CD4-positive, alpha-beta T cell (primary cell): Measurements from ENCODE around the gene POU2F2. TPM values are rescaled to one million over a fixed set of nuclear protein-coding genes. Genes with fewer than 3 reads are reported as not detected.

Source experiments
- ATAC-seq: fragments of 200-7000 bp; cut with Tn5 transposase; one replicate; pipeline ENCODE4 v1.10.0; 2022; ENCODE audit warnings: mild to moderate bottlenecking; ENCODE audit not compliant: poor library complexity
- CTCF ChIA-PET: fragments of 350-600 bp; sonication (Branson Sonifier 250); formaldehyde crosslinking; loops from one replicate; lab custom pipeline; 2021; ENCODE audit warnings: antibody characterized with exemption, inconsistent platforms; lab: Charles Lee
- POLR2A ChIA-PET: fragments of 350-600 bp; sonication (Branson Sonifier 250); formaldehyde crosslinking; loops from one replicate; lab custom pipeline; 2021; ENCODE audit warnings: antibody characterized with exemption, inconsistent platforms; lab: Charles Lee
- DNase-seq, 14 experiments: peaks; one replicate each; pipeline ENCODE4 v3.0.0-alpha.2; 2013 to 2020; ENCODE audit warnings: mixed read lengths in 2 of 14
- H3K27ac ChIP-seq, 2 donors: one replicate each; pipeline versions ENCODE4 v1.5.1 to v1.7.0; 2013; ENCODE audit warnings: low read length in 2 of 2, low read depth in 1 of 2, mild to moderate bottlenecking in 1 of 2
- H3K27me3 ChIP-seq, 2 experiments: 1 replicate in 1 of 2; 2 replicates in 1 of 2; pipeline versions ENCODE4 v1.6.1 to v1.7.0; 2013; ENCODE audit warnings: low read length in 2 of 2, control low read depth in 1 of 2, mild to moderate bottlenecking in 1 of 2, moderate library complexity in 1 of 2; ENCODE audit not compliant: insufficient read depth in 2 of 2, control insufficient read depth in 1 of 2
- H3K36me3 ChIP-seq: one replicate; pipeline ENCODE4 v1.6.1; 2013; ENCODE audit warnings: low read length, control low read depth; ENCODE audit not compliant: insufficient read depth
- H3K4me1 ChIP-seq: one replicate; pipeline ENCODE4 v1.6.1; 2013; ENCODE audit warnings: low read length, control low read depth; ENCODE audit not compliant: insufficient read depth
- H3K4me3 ChIP-seq: one replicate; pipeline ENCODE4 v1.5.1; 2013; ENCODE audit warnings: mild to moderate bottlenecking, low read length, moderate library complexity
- H3K9me3 ChIP-seq, 2 experiments: 1 replicate in 1 of 2; 2 replicates in 1 of 2; pipeline versions ENCODE4 v1.6.1 to v1.7.0; 2013; ENCODE audit warnings: low read length in 2 of 2, mild to moderate bottlenecking in 2 of 2, control low read depth in 1 of 2, moderate library complexity in 1 of 2; ENCODE audit not compliant: control insufficient read depth in 1 of 2, insufficient read depth in 1 of 2
- H3K27ac Mint-ChIP-seq: one replicate; pipeline ENCODE4 v1.8.0; 2020; ENCODE audit warnings: mixed read lengths
- H3K27me3 Mint-ChIP-seq: one replicate; pipeline ENCODE4 v1.8.0; 2021; ENCODE audit warnings: mixed read lengths
- H3K36me3 Mint-ChIP-seq: one replicate; pipeline ENCODE4 v1.8.0; 2021; ENCODE audit warnings: low read depth, mixed read lengths
- H3K4me1 Mint-ChIP-seq: one replicate; pipeline ENCODE4 v1.8.0; 2021; ENCODE audit warnings: low read depth, mixed read lengths
- H3K4me3 Mint-ChIP-seq: one replicate; pipeline ENCODE4 v1.8.0; 2020; ENCODE audit warnings: mild to moderate bottlenecking, mixed read lengths
- H3K9me3 Mint-ChIP-seq: one replicate; pipeline ENCODE4 v1.8.0; 2020; ENCODE audit warnings: mixed read lengths
- CTCF ChIP-seq: fragments of 200-600 bp; IDR thresholded peaks from one replicate; pipeline ENCODE4 v1.8.0; 2022; ENCODE audit warnings: antibody characterized with exemption, mild to moderate bottlenecking
- intact Hi-C, 2 experiments: fragments of 100-400 bp; cut with DNase I in 1 of 2; cut with micrococcal nuclease in 1 of 2; formaldehyde crosslinking; loops; one replicate each; pipeline versions ENCODE4 v1.15.1 to v1.9.0; 2023 to 2025; cut with DNase I, micrococcal nuclease
- total RNA-seq, 174 experiments: library from RNA in 2 of 174; stranded (reverse) in 2 of 174; gene quantifications; one replicate each; pipeline ENCODE4 v1.2.3 and lab custom pipeline; 2021 to 2026

POU2F2 gene
- total RNA-seq, 2 experiments from 2014 or later = 18.6 to 19.9 TPM

- Mint-ChIP-seq H3K36me3 (peaks cover 39% of the 10 kb centered on the region), H3K4me3 (peak overlapping the region; percentile 97), H3K4me1 (peaks cover 32% of the 10 kb centered on the region), H3K27ac (peak overlapping the region; percentile 99), H3K27me3 (no peaks in the 10 kb centered on the region), H3K9me3 (no peaks in the 10 kb centered on the region)
- Histone ChIP-seq H3K4me1 (peaks cover 29% of the 10 kb centered on the region), H3K27me3 (peaks cover 1 to 3% of the 10 kb centered on the region in 2 experiments), H3K36me3 (peaks cover 14% of the 10 kb centered on the region), H3K9me3 (no peaks in the 10 kb centered on the region), H3K27ac (peak overlapping the region; percentile 97 to 98), H3K4me3 (peak overlapping the region; percentile 63)
- TF ChIP-seq CTCF = no peak
- ChIA-PET CTCF (no interaction called here), POLR2A (interaction anchor here (0.8 kb wide), 1 partner anchor 1594 kb away, joined by 3 read pairs; no protein-coding TSS in a partner anchor)
- ATAC-seq (no peak), DNase-seq (peak in 3 of 14 experiments; percentile 10 to 55 (median 14))
- intact Hi-C loops = loop anchor here (5.0 kb wide), 2 partner anchors 112 to 712 kb away; partner anchors contain the start of gene B9D2 (in 1 of the 2)
Observed at GRCh38 chr19:42074513-42075363, 57.5 kb downstream of the POU2F2 start.

GRCh38 chr19:42071247-42071646 is 61.0 kb downstream of the POU2F2 start:
- Histone ChIP-seq H3K9me3 (peaks cover 0 to 6% of the 10 kb centered on the region in 2 experiments), H3K36me3 (no peaks in the 10 kb centered on the region), H3K27me3 (peaks cover 23% of the 10 kb centered on the region in 2 experiments), H3K4me3 (no peak overlapping the region), H3K4me1 (peaks cover 17% of the 10 kb centered on the region), H3K27ac (no peak overlapping the region)
- ChIA-PET CTCF (no interaction called here), POLR2A (no interaction called here)
- Mint-ChIP-seq H3K4me3 (peak overlapping the region; percentile 61), H3K27ac (no peak overlapping the region), H3K4me1 (peaks cover 10% of the 10 kb centered on the region), H3K36me3 (peaks cover 7% of the 10 kb centered on the region), H3K9me3 (no peaks in the 10 kb centered on the region), H3K27me3 (no peaks in the 10 kb centered on the region)
- no peak for ATAC-seq
- intact Hi-C loops = no loop called here
- no peak for DNase-seq
- TF ChIP-seq CTCF = no peak

- TF ChIP-seq CTCF = no peak
- H3K27me3 ChIP-seq = peaks cover 23 to 28% of the 10 kb centered on the region in 2 experiments
- no peak within 1 kb of the TSS for H3K27ac ChIP-seq
- no peaks in the 10 kb centered on the region for H3K27me3 Mint-ChIP-seq
- no peaks in the 10 kb centered on the region for H3K4me1 Mint-ChIP-seq
- H3K27ac Mint-ChIP-seq = no peak within 1 kb of the TSS
- H3K36me3 Mint-ChIP-seq = no peaks in the 10 kb centered on the region
- no peaks in the 10 kb centered on the region for H3K36me3 ChIP-seq
- ChIA-PET POLR2A (no interaction called here), CTCF (no interaction called here)
- H3K9me3 ChIP-seq = peaks cover 0 to 6% of the 10 kb centered on the region in 2 experiments
- peaks cover 15% of the 10 kb centered on the region for H3K4me1 ChIP-seq
- H3K4me3 Mint-ChIP-seq = peak within 1 kb of the TSS; percentile 61
- DNase-seq = peak in 1 of 14 experiments; percentile 34
- H3K9me3 Mint-ChIP-seq = no peaks in the 10 kb centered on the region
- no peak within 1 kb of the TSS for H3K4me3 ChIP-seq
- peak; percentile 32 for ATAC-seq
- intact Hi-C loops = no loop called here
Observed at GRCh38 chr19:42069619-42070351, 62.5 kb downstream of the POU2F2 start, which contains the start of gene GRIK5. Gene GRIK5, minus strand, starts transcription at chr19:42070206. Its CDS starts 4,436 bp downstream, at chr19:42065770.
